Measurements from ENCODE around the gene MELTF.

Gene MELTF

GRCh38 chr3:196968233-196969133, 61.1 kb downstream of the MELTF start, which contains the start of gene PIGZ:
TSS of gene PIGZ (minus strand) at chr3:196968833. CDS start at chr3:196952031, 16,802 bp downstream.
- peak in 1 of 2 donors; percentile 8 for DNase-seq (ENCODE audit: low read depth in 2 of 2)

DNA sequence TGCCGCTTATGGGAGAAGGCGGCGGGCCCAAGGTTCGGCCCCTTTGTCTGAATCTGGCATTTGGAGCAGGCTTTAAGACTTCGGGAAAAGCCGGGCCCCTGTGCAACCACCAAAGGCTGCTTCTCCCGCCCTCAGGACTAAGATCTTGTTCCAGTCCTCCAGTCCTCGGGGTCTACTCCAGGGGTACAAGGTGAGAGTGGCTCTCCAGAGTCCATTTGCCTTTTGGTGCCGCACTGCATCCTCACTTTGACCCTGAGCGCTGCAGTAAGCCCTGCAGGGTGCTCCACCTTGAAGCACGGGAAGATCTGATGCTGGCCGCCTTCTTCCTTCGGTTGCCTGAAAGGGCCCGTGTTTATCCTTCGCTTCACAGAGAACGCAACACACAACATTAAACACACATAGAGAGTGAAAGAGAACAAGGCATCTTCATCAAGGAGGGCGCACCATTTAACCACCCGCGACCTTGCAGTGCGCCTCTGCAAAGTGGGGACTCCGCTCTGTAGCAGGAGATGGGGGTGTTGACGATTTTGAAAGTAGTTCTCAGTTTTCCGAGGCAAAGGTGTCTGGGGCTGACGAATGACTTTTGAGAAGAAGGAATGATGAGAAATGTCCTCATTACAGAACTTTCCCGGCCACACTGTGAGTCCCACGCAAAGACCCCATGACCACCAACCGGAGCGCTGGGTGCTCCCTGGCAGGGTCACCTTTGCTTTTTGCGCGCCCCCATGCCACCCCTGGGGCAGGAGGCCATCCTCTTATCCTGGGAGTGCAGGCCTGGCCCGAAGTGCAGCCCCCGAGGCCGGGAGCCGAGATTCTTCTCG, 62.0 kb downstream of the MELTF start:
- no peak for DNase-seq (ENCODE audit: low read depth in 2 of 2)

DNA sequence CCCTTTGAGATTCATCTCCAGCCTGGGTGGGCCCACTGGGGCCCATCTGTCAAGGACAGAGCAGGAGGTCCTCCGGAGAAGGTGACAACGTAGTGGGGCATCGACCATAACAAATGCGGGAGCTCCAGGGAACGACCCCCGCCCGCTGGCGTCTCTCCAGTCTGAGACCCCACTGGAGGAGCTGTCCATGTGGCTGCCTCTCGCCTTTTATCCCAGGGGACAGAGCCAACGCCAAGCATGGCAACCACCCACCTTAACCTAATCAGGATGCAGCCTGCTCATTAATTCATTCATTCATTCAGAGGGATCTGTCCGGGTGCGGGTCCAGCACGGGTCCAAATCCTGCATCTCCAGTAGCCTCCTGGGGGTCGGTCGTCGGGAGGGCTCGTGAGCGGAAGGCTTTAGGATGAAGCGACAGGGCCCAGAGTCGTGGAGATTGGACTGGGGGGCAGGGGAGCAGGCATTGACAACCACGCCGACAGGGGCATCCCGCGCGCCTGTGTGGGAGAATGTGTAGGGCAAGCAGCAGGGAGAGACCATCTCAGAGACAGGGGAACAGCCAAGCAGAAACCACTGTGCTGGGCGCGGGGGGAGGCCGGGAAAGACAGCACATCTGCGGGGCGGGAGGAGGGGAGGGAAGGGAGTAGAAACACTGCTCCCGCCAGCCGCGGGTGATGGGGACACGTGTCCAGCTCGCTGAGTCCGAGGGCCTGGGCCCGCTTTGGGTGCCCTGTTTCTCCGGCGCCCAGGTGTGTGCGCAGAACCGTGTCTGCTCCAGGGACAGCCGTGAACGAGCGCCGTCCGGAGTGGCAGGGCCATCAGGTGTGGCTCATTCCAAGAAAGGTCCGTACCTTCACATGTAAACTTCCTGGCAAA, 62.9 kb downstream of the MELTF start:
- DNase-seq (ENCODE audit: low read depth in 2 of 2): no peak

DNA sequence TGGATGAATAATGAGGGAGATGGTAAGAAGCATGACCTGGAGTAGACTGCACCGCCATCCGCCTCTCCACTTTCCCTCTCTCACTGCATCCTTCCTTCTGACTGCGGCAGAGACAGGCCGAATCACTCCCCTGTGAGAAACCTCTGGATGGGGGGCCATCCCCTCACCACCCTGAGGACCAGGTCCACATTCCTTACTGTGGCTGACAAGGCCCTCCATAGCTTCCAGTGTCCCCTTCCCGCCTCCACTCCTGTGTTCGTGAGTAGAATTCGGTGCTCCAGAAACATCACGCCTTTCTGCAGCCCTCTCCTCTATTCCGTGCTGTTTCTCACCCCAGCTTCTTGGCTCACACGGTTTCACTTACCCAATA, 63.8 kb downstream of the MELTF start:
- DNase-seq (ENCODE audit: low read depth in 2 of 2): no peak

DNA sequence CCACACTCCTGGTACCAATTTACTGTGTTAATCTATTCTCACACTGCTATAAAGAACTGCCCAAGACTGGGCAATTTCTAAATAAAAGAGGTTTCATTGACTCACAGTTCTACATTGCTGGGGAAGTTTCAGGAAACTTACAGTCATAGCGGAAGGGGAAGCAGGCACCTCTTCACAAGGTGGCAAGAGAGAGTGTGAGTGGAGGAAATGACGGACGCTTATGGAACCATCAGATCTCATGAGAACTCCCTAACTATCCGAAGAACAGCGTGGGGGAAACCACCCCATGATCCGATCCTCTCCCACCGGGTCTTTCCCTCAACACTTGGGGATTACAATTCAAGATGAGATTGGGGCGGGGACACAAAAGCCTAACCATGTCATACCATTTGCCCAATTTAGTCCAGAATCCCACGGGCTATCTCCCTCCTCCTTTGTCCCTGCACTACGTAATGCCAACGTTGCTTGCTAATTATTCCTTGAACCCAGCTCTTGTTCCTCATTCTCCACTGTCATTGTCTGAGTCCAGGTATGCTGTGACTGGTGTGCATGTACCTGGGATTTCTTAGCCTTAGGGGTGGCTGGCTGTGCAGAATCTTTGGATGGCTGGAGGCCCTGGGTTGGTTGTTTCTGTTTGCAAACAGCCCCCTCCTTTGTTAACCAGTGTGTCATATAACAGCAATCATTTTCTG, 64.4 kb downstream of the MELTF start:
- DNase-seq (ENCODE audit: low read depth in 2 of 2): no peak

DNA sequence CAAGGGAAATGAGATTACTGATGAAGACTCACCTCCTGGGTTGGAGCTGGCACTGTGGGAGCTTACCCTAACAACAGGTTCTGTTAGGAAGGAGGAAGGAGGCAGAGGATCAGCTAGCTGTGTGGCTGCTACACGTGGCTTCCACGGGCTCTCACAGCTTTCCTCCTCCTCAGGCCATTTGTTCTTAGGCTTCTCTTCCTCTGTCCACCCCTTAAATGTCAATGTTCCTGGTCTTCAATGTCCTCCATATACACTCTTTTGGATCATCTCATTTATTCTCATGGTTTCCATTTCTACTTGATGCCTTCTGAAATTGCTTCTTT, 66.0 kb downstream of the MELTF start:
- DNase-seq (ENCODE audit: low read depth in 2 of 2): no peak

- no peak for DNase-seq (ENCODE audit: low read depth in 2 of 2)
These were observed 66.5 kb downstream of the MELTF start for GRCh38 chr3:196962930-196963630.

DNA sequence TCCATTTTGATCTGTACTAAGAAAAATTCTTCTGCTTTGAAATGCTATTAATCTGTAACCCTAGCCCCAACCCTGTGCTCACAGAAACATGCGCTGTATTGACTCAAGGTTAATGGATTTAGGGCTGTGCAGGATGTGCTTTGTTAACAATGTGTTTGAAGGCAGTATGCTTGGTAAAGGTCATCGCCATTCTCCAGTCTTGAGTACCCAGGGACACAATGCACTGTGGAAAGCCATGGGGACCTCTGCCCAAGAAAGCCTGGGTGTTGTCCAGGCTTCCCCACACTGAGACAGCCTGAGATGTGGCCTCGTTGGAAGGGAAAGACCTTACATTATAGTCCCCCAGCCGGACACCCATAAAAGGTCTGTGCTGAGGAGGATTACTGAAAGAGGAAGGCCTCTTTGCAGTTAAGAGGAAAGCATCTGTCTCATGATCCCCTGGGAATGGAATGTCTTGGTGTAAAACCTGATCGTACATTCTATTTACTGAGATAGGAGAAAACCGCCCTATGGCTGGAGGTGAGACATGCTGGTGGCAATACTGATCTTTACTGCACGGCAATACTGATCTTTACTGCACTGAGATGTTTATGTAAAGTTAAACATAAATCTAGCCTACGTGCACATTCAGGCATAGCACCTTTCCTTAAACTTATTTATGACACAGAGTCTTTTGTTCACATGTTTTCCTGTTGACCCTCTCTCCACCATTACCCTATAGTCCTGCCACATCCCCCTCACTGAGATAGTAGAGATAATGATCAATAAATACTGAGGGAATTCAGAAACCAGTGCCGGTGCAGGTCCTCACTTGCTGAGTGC, 67.3 kb downstream of the MELTF start:
- no peak for DNase-seq (ENCODE audit: low read depth in 2 of 2)

DNA sequence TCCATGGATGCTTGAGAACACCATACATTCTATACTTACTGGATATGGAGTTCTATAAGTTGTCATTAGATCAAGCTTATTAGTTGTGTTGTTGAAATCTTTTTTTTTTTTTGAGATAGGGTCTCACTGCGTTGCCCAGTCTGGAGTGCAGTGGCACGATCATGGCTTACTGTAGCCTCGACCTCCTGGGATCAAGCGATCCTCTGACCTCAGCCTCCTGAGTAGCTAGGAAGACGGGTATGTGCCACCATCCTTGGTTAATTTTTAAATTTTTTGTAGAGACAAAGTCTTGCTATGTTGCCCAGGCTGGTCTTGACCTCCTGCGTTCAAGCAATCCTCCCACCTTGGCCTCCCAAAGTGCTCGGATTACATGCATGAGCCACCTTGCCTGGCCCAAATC, 74.8 kb downstream of the MELTF start:
- DNase-seq (ENCODE audit: low read depth in 2 of 2): no peak

Data from stimulated activated CD8-positive, alpha-beta memory T cell treated with anti-CD3 and anti-CD28 coated beads, Interleukin-15, amount 100 ng/mL, for 48 hours (primary cell).